ENCODE results near the gene SRBD1. TPM values are rescaled to one million over a fixed set of nuclear protein-coding genes. Genes with fewer than 3 reads are reported as not detected.

SRBD1 gene
- polyA plus RNA-seq, 1 donor (not counting 4 experiments of a cell fraction or from before 2014, with no cell fraction given) = 8.8 TPM

DNA sequence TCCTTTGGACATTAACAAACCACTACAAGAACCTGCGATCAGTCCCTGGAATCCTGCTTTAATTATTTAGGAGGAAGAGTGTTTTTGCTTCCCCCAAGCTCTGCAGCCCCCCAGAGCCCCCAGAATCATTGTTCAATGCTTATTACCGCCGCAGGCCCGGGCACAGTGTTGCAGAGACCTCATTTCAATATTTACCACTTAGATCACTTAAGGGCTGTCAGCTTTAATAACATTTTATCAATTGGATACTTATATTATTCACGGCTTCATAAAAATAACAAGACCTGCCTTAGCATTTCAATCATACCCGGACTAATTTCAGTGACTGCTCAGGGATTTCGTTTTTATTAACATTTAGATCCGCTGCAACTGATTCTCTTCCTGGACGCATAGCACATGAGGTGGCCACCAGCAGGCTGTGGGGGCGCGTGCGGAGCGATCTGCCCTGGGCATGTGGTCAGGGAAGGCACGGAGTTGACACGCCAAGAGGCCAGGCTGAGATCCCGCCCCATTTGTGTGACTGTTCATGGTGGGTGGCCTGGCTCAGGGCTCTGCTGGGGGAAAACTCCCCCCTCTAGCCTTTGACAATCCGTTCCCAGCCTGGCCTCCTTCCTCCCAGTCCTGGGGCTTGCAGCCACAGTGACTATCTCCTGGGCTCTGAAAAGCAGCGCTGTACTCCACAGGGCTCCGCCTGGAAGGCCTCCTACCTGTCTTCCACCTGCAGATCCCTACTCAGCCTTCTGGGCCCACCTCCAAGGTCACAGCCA is 267.6 kb downstream of the SRBD1 start:
- no peaks in the 10 kb centered on the region for H3K9me1 ChIP-seq (ENCODE audit: control insufficient read depth, extremely low read depth, insufficient read depth, low read length)
- FAIRE-seq (no peak), DNase-seq (ENCODE audit: low read depth, low spot score) (no peak)
- no peak for TF ChIP-seq EZH2 (IDR thresholded peaks at IDR 0.05; ENCODE audit: low read length)
- TF ChIP-seq, protein P1, sequence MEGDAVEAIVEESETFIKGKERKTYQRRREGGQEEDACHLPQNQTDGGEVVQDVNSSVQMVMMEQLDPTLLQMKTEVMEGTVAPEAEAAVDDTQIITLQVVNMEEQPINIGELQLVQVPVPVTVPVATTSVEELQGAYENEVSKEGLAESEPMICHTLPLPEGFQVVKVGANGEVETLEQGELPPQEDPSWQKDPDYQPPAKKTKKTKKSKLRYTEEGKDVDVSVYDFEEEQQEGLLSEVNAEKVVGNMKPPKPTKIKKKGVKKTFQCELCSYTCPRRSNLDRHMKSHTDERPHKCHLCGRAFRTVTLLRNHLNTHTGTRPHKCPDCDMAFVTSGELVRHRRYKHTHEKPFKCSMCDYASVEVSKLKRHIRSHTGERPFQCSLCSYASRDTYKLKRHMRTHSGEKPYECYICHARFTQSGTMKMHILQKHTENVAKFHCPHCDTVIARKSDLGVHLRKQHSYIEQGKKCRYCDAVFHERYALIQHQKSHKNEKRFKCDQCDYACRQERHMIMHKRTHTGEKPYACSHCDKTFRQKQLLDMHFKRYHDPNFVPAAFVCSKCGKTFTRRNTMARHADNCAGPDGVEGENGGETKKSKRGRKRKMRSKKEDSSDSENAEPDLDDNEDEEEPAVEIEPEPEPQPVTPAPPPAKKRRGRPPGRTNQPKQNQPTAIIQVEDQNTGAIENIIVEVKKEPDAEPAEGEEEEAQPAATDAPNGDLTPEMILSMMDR (optimal IDR thresholded peaks at IDR 0.05 in 1 of 3, IDR thresholded peaks at IDR 0.05 in 1 of 3, conservative IDR thresholded peaks at IDR 0.05 in 1 of 3; ENCODE audit: extremely low read depth in 1 of 3, insufficient read depth in 2 of 3, low read length in 3 of 3) = no peak
- no peaks in the 10 kb centered on the region for H3K79me2 ChIP-seq (ENCODE audit: control insufficient read depth, insufficient read depth, low read length)
- no peak overlapping the region for H3K27ac ChIP-seq (ENCODE audit: control insufficient read depth, insufficient read depth, low read length)
- peaks cover 28% of the 10 kb centered on the region for H3K27me3 ChIP-seq (ENCODE audit: control insufficient read depth, extremely low read depth, insufficient read depth, low read length)
- no peak overlapping the region for H3K4me2 ChIP-seq (ENCODE audit: control insufficient read depth, extremely low read depth, insufficient read depth, low read depth, low read length)
- no peaks in the 10 kb centered on the region for H4K20me1 ChIP-seq (ENCODE audit: control insufficient read depth, extremely low read depth, insufficient read depth, low read length)
- H3K9me3 ChIP-seq (ENCODE audit: control insufficient read depth, low read depth, low read length) = no peaks in the 10 kb centered on the region
- H3K9ac ChIP-seq (ENCODE audit: control insufficient read depth, extremely low read depth, insufficient read depth, low read length) = no peak overlapping the region
- H3K4me1 ChIP-seq (ENCODE audit: control insufficient read depth, extremely low read depth, insufficient read depth, low read length) = no peaks in the 10 kb centered on the region
- dilution Hi-C loops (cut with MboI; ENCODE audit: extremely low pct_ligation_motif_present, low sequenced_read_pairs) = no loop called here
- H2AFZ ChIP-seq (ENCODE audit: control insufficient read depth, low read length) = no peak overlapping the region
- H3K4me3 ChIP-seq (ENCODE audit: control insufficient read depth in 2 of 3, extremely low read depth in 1 of 3, insufficient read depth in 2 of 3, low read depth in 1 of 3, low read length in 3 of 3) = no peak overlapping the region
- no peaks in the 10 kb centered on the region for H3K36me3 ChIP-seq (ENCODE audit: control insufficient read depth in 2 of 2, extremely low read depth in 1 of 2, insufficient read depth in 2 of 2, low read length in 2 of 2)

DNA sequence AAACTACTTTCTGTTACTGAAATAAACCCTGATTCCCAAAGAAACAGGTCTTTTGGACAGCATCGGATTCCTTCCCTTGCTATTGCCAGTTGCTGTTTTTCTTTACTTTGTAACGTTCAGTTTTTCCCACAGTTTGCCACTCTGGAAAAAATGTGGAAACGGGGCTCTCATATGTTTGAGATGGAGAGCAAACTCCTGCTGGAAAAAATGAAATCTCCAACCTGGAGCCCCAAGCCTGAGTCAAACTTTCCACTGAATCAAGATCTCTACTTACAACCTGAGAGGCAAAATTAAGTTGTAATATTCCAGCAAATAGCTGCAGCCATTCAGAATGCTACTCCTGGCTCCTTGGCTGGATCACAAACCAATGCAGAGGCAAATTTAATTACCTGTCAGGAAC is 270.7 kb downstream of the SRBD1 start:
- H3K36me3 ChIP-seq (ENCODE audit: control insufficient read depth in 2 of 2, extremely low read depth in 1 of 2, insufficient read depth in 2 of 2, low read length in 2 of 2) = no peaks in the 10 kb centered on the region
- dilution Hi-C loops (cut with MboI; ENCODE audit: extremely low pct_ligation_motif_present, low sequenced_read_pairs) = no loop called here
- H3K9ac ChIP-seq (ENCODE audit: control insufficient read depth, extremely low read depth, insufficient read depth, low read length) = no peak overlapping the region
- FAIRE-seq (no peak), DNase-seq (ENCODE audit: low read depth, low spot score) (no peak)
- no peaks in the 10 kb centered on the region for H3K9me1 ChIP-seq (ENCODE audit: control insufficient read depth, extremely low read depth, insufficient read depth, low read length)
- H3K4me2 ChIP-seq (ENCODE audit: control insufficient read depth, extremely low read depth, insufficient read depth, low read depth, low read length) = no peak overlapping the region
- no peaks in the 10 kb centered on the region for H3K79me2 ChIP-seq (ENCODE audit: control insufficient read depth, insufficient read depth, low read length)
- peaks cover 16% of the 10 kb centered on the region for H3K27me3 ChIP-seq (ENCODE audit: control insufficient read depth, extremely low read depth, insufficient read depth, low read length)
- no peaks in the 10 kb centered on the region for H4K20me1 ChIP-seq (ENCODE audit: control insufficient read depth, extremely low read depth, insufficient read depth, low read length)
- H3K4me1 ChIP-seq (ENCODE audit: control insufficient read depth, extremely low read depth, insufficient read depth, low read length) = no peaks in the 10 kb centered on the region
- H3K4me3 ChIP-seq (ENCODE audit: control insufficient read depth in 2 of 3, extremely low read depth in 1 of 3, insufficient read depth in 2 of 3, low read depth in 1 of 3, low read length in 3 of 3) = no peak overlapping the region
- no peak overlapping the region for H2AFZ ChIP-seq (ENCODE audit: control insufficient read depth, low read length)
- no peaks in the 10 kb centered on the region for H3K9me3 ChIP-seq (ENCODE audit: control insufficient read depth, low read depth, low read length)
- TF ChIP-seq EZH2 (IDR thresholded peaks at IDR 0.05; ENCODE audit: low read length) = no peak
- TF ChIP-seq, protein P1 (optimal IDR thresholded peaks at IDR 0.05 in 1 of 3, IDR thresholded peaks at IDR 0.05 in 1 of 3, conservative IDR thresholded peaks at IDR 0.05 in 1 of 3; ENCODE audit: extremely low read depth in 1 of 3, insufficient read depth in 2 of 3, low read length in 3 of 3) = no peak
- H3K27ac ChIP-seq (ENCODE audit: control insufficient read depth, insufficient read depth, low read length) = no peak overlapping the region
